Measurements from ENCODE around the gene PAWR.
A peak's percentile ranks its signal among the peaks of the same experiment; 100 is the strongest.

Gene PAWR

GRCh38 chr12:79558924-79559469 lies 131.8 kb downstream of the PAWR start:
- no peak for DNase-seq (ENCODE audit: low read depth)
- no peak overlapping the region for H3K4me3 ChIP-seq (ENCODE audit: control insufficient read depth, low read depth, low read length)
- TF ChIP-seq CTCF (IDR thresholded peaks at IDR 0.05; ENCODE audit: control insufficient read depth, insufficient read depth, low read depth, low read length, missing control alignments) = no peak

GRCh38 chr12:79557690-79558315 lies 133.0 kb downstream of the PAWR start:
- H3K4me3 ChIP-seq (ENCODE audit: control insufficient read depth, low read depth, low read length) = no peak overlapping the region
- TF ChIP-seq CTCF (IDR thresholded peaks at IDR 0.05; ENCODE audit: control insufficient read depth, insufficient read depth, low read depth, low read length, missing control alignments) = no peak
- DNase-seq (ENCODE audit: low read depth) = peak; percentile 71

GRCh38 chr12:79555028-79555925 lies 135.5 kb downstream of the PAWR start:
- peak; percentile 69 for TF ChIP-seq CTCF (IDR thresholded peaks at IDR 0.05; ENCODE audit: control insufficient read depth, insufficient read depth, low read depth, low read length, missing control alignments)
- no peak overlapping the region for H3K4me3 ChIP-seq (ENCODE audit: control insufficient read depth, low read depth, low read length)
- DNase-seq (ENCODE audit: low read depth) = peak; percentile 29

- TF ChIP-seq CTCF (IDR thresholded peaks at IDR 0.05; ENCODE audit: control insufficient read depth, insufficient read depth, low read depth, low read length, missing control alignments) = no peak
- no peak overlapping the region for H3K4me3 ChIP-seq (ENCODE audit: control insufficient read depth, low read depth, low read length)
- no peak for DNase-seq (ENCODE audit: low read depth)
Observed at GRCh38 chr12:79553863-79554574, 136.7 kb downstream of the PAWR start.

GRCh38 chr12:79552192-79552591 lies 138.6 kb downstream of the PAWR start:
- no peak for TF ChIP-seq CTCF (IDR thresholded peaks at IDR 0.05; ENCODE audit: control insufficient read depth, insufficient read depth, low read depth, low read length, missing control alignments)
- DNase-seq (ENCODE audit: low read depth) = no peak

GRCh38 chr12:79549531-79550271 lies 141.1 kb downstream of the PAWR start:
- DNase-seq (ENCODE audit: low read depth) = peak; percentile 23
- no peak overlapping the region for H3K4me3 ChIP-seq (ENCODE audit: control insufficient read depth, low read depth, low read length)
- no peak for TF ChIP-seq CTCF (IDR thresholded peaks at IDR 0.05; ENCODE audit: control insufficient read depth, insufficient read depth, low read depth, low read length, missing control alignments)

More at GRCh38 chr12:79552192-79552591, 138.6 kb downstream of the PAWR start:
- H3K4me3 ChIP-seq (ENCODE audit: control insufficient read depth, low read depth, low read length) = no peak overlapping the region
